Mucosa of descending colon (tissue), 3 donors: ENCODE data around the gene MARCHF9. TPM values are rescaled to one million over a fixed set of nuclear protein-coding genes. Genes with fewer than 3 reads are reported as not detected.

Experiments
- ATAC-seq: fragments of 200-7000 bp; cut with Tn5 transposase; one replicate; pipeline ENCODE4 v1.9.1; 2020; ENCODE audit warnings: mild to moderate bottlenecking, moderate library complexity
- DNase-seq, 3 donors: peaks; one replicate each; pipeline ENCODE4 v3.0.0-alpha.2; 2020
- H3K36me3 ChIP-seq: fragments of 200-600 bp; one replicate; pipeline ENCODE4 v1.8.0; 2021; ENCODE audit warnings: low read depth, mild to moderate bottlenecking
- H3K4me1 ChIP-seq: fragments of 200-600 bp; one replicate; pipeline ENCODE4 v1.8.0; 2021; ENCODE audit warnings: low read depth, mild to moderate bottlenecking
- H3K4me3 ChIP-seq: fragments of 200-600 bp; one replicate; pipeline ENCODE4 v1.8.0; 2021; ENCODE audit warnings: mild to moderate bottlenecking
- H3K9me3 ChIP-seq: fragments of 200-600 bp; one replicate; pipeline ENCODE4 v1.8.0; 2021; ENCODE audit warnings: mild to moderate bottlenecking
- intact Hi-C, 2 donors: fragments of 100-400 bp; cut with DNase I in 1 of 2; cut with micrococcal nuclease in 1 of 2; formaldehyde crosslinking; loops; one replicate each; pipeline versions ENCODE4 v1.11.0 to v1.11.1; 2022; cut with DNase I, micrococcal nuclease
- total RNA-seq, 3 donors: library from RNA; stranded (reverse); fragmentation: NEBNext Ultra II Directional in 2 of 3; extraction: Animal tissue kit (Norgen Biotek cat#: 25700) in 2 of 3; gene quantifications; one replicate each; pipeline versions ENCODE4 v1.2.1 to v1.2.4, GENCODE V29; 2021 to 2023
- TF ChIP-seq, protein P1 (sequence below): fragments of 200-600 bp; IDR thresholded peaks from one replicate; pipeline ENCODE4 v1.8.0; 2022; ENCODE audit warnings: antibody characterized with exemption, mild to moderate bottlenecking
- donor health status: DM: no; HTN: no; CAD: no; lungs with moderate emphysema.
- donor health status: DM: no; HTN: no; CAD: no.
- donor health status: DM: no; HTN: yes; CAD: no.

The MARCHF9 gene
- total RNA-seq, 3 donors from 2014 or later = 10.5 to 15.1 (median 11.7) TPM

DNA sequence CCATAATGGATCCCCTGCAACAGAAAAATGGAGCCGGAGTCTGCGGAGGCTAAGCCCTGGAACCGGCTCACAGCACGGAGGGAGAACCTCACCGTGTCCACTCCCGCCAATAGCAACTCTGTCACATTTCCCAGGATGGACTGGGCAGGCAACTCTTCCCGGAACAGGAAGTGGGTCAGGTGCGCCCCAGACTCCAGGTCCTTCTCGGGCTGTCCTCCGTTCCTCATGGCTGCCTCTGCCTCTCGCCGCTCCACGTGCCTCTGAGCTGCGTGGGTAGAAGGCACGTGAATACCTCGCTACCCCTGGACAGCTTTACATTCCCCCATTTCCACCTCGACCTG, 9.7 kb downstream of the MARCHF9 start:
- Histone ChIP-seq H3K4me1 (peaks cover 20% of the 10 kb centered on the region), H3K9me3 (no peaks in the 10 kb centered on the region), H3K4me3 (no peak overlapping the region), H3K36me3 (no peaks in the 10 kb centered on the region)
- ATAC-seq = peak; percentile 67
- TF ChIP-seq, protein P1, sequence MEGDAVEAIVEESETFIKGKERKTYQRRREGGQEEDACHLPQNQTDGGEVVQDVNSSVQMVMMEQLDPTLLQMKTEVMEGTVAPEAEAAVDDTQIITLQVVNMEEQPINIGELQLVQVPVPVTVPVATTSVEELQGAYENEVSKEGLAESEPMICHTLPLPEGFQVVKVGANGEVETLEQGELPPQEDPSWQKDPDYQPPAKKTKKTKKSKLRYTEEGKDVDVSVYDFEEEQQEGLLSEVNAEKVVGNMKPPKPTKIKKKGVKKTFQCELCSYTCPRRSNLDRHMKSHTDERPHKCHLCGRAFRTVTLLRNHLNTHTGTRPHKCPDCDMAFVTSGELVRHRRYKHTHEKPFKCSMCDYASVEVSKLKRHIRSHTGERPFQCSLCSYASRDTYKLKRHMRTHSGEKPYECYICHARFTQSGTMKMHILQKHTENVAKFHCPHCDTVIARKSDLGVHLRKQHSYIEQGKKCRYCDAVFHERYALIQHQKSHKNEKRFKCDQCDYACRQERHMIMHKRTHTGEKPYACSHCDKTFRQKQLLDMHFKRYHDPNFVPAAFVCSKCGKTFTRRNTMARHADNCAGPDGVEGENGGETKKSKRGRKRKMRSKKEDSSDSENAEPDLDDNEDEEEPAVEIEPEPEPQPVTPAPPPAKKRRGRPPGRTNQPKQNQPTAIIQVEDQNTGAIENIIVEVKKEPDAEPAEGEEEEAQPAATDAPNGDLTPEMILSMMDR = no peak
- peak in 2 of 3 donors; percentile 54 to 69 for DNase-seq
- intact Hi-C loops = no loop called here

DNA sequence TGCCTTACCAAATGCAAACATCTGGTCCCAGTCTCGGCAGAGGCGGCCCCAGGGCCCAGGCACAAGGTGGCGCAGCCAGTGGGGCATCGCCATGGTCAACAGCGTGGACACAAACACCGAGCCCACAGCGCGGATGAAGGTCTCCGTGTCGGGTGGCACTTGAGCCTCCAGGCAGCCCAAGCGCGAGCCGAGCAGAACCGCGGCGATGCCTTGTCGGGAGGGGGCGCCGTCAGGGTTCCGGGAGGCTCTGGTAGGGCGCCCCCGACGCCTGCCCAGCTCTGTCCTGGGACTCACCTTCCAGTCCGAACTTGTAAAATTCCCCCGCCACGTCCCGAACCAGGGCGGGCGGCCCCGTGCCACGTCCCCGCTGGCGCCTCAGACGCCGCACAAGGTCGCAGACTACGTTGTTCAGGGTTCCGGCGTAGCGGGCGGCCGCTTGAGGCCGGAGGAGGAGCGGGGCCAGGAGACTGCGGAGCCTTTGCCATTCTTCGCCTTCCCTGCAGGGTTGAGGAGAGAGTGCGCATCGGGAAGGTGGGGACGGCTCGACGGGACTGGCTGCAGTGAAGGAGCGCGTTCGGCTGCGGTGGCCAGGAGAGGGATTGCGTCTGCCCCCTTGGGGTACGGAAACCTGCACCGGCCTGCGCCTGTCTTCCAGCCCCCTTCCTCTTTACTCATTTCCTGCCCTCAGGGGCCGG, 10.2 kb downstream of the MARCHF9 start:
- ATAC-seq = peak; percentile 75
- intact Hi-C loops = no loop called here
- TF ChIP-seq, protein P1 = no peak
- peak; percentile 66 to 73 (median 67) for DNase-seq
- Histone ChIP-seq H3K4me1 (peaks cover 20% of the 10 kb centered on the region), H3K9me3 (no peaks in the 10 kb centered on the region), H3K36me3 (no peaks in the 10 kb centered on the region), H3K4me3 (peak overlapping the region; percentile 1)

DNA sequence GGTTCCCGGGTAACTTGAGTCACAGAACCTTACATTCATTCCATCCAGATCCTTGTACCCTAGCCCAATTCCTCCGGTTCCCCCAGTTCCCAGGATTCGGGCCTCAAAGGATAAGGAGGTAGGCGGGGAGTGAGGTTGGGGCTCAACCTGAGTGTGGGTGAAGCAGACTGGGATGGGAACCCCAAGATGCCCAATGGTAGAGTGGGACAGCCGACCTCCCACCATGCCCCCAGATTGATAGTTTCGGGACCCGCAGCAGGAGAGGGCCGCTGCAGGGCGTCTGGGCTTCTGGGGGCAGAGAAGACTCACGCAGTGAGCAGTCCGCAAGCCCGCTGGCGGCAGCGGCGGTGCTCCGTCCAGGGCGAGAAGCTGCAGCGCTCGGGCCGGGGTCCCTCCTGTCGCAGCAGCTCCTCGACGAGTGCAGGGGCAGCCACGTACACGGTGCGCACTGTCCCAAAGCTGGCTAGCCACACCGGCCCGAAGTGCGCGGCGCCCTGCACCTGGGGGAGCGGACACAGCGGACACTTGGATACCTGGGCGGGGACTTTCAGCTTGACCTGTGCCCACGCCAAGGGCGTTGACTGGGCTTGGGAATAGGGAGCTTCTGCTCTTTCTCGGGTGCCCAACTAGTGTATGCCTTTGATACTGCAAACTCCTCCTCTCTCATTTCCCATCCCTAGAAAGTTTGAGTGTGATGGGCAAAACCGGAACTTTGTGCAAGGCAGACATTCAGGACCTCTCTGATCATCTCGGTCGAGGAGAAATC, 11.0 kb downstream of the MARCHF9 start:
- DNase-seq = peak in 1 of 3 donors; percentile 65
- intact Hi-C loops = no loop called here
- peak overlapping the region; percentile 1 for H3K4me3 ChIP-seq
- TF ChIP-seq, protein P1 = no peak
- peak; percentile 49 for ATAC-seq
- H3K9me3 ChIP-seq = no peaks in the 10 kb centered on the region
- peaks cover 21% of the 10 kb centered on the region for H3K4me1 ChIP-seq
- no peaks in the 10 kb centered on the region for H3K36me3 ChIP-seq

DNA sequence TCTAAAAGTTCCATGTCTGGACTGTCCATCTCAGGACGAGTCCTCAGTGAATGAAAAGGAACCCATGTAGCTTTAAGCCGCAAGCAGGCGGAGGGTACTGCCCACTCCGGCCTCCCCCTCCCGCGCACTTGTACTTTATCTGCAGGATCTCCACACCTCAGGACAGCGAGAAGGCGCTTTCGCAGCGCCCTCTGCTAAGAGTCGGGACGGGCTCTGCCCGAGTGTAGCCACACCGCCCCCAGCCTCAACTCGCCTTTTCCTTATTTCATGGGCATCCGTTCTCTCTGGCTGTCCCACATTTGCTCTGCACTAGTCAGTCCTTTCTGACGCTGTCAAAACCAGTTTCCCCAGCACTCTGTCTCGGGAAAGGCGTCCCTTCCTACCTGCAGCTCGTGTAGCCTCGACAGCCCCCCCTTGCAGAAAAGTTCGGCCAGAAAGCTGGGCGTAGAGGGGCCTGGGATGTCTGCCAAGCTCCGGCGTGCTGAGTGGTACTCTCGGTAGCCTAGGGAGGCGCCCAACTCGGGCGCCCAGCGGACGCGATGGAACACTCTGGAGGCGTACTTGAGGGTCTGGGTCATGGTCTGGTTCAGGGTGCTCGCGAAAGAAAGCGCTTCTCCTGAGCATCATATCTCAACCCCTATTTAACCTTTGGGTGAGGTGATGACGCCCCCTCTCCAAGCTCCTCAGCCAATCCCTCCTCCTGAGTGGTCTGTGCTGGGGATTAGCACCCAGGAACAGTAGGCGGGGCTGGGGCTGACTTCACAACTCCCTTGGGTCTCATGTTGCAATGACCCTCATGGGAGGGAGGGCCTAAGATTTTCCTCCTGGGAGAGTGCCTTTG, 11.8 kb downstream of the MARCHF9 start, which contains the start of gene CYP27B1:
Gene CYP27B1 (minus strand): TSS at position 615 of the 841 bp plus-strand sequence. CDS start 37 bp downstream, at position 578.
- TF ChIP-seq, protein P1 = no peak
- peak in 2 of 3 donors; percentile 26 to 38 for DNase-seq
- no peak within 1 kb of the TSS for H3K4me3 ChIP-seq
- H3K36me3 ChIP-seq = no peaks in the 10 kb centered on the region
- intact Hi-C loops = no loop called here
- ATAC-seq = peak; percentile 24
- H3K4me1 ChIP-seq = peaks cover 28% of the 10 kb centered on the region
- no peaks in the 10 kb centered on the region for H3K9me3 ChIP-seq

DNA sequence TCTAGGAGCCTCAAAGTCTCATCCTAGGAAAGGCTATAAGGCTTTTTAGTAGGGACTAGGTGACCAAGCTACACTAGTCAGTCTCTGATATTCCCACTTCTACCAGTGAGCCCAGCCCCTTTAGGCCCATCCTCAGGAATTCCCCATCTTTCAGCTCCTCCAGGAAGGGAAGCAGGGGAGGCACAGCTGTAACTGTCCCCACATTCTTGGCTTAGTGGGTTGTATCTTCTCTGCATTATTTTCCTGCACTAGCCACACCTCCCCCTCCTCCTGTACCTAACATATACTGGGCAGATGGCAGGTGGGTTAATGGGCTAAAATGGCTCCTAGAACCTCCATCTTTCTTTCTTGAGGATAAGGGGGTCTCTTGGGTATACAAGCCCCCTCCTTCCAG, 12.4 kb downstream of the MARCHF9 start:
- ATAC-seq (no peak), DNase-seq (no peak)
- H3K4me3 ChIP-seq = no peak overlapping the region
- no peaks in the 10 kb centered on the region for H3K9me3 ChIP-seq
- H3K4me1 ChIP-seq = peaks cover 28% of the 10 kb centered on the region
- TF ChIP-seq, protein P1 = no peak
- H3K36me3 ChIP-seq = no peaks in the 10 kb centered on the region
- intact Hi-C loops = no loop called here
